HG02970 (cell line): ENCODE measurements around the gene HTR2A.

ENCODE experiments used
- ATAC-seq: cut with Tn5 transposase; IDR thresholded peaks from one replicate; pipeline ENCODE4 v1.9.1; 2021; ENCODE audit warnings: mild to moderate bottlenecking, moderate library complexity, moderate number of reproducible peaks; ENCODE audit not compliant: unreplicated experiment, low FRiP score

Gene HTR2A

DNA sequence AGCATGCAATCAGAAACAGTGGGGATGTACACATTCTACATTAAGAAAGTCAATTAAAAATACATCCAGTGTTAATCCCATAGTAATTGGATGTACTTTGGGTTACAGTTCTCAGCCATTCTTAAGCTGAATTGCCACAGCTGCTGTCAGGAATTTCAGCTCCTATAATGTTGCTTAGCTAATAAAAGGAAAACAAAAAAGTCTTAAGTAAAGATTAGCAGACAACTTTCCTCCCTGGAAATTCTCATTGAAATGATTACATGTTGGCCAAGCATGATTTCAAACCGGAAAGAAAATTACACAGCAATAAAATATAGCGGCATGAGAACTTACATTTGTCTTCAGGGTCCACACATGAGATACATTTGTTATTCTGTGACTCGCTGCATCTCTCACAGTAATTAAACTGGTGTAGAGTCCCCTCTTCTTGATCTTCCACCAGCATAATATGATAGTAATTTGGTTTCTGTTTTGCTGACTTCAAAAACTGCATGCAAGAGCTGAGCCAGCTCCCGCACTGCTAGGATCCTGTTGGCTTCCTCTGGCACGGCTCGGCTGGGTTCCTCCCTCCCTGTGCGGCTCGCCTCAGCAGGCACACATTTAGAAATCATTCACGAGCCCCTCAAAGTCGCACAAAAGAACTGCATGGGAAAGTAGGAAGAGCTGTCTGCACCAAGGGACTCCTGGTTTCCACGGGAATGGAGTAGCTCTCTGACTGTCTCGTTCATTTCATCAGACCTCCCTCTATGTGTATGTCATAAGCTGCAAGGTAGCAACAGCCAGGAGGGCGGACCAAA is at the start of gene HTR2A:
HTR2A (minus strand) TSS at position 713 of the 797 bp plus-strand sequence. CDS start 1,147 bp downstream, outside the sequence.
- ATAC-seq = no peak

DNA sequence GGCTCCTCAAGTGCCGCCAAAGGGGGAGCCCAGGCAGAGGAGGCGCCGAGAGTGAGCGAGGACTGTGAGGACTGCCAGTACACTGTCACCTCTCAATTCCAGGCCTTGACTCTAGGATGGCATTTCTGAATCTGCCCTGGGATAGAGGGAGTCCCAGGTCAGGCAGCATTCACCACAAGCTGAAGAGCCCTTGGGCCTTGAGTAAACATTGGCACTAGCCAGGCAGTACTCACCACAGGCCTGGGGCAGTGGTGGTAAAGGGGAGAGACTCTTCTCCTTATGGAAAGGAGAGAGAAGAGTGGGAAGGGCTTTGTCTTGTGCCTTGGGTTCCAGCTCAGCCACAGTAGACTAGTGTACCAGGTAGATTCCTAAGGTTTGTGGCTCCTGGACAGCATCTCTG is 39.7 kb upstream of the HTR2A start:
- ATAC-seq = no peak

DNA sequence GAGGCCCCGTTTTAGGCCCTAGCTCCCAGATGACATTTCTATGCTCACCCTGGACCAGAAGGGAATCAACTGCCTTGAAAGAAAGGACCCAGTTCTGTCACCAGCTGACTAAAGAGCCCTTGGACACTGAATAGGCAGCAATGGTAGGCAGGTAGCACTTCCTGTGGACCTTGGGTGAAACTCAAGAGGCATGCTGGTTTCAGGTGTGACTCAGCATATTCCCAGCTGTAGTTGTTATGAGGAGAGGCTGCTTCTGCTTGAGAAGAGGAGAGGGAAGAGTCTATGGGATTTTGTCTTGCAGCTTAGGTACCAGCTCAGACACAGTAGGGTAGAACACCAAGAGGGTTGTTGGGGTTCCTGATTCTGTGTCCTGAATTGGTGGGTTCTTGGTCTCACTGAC is 37.9 kb upstream of the HTR2A start:
- no peak for ATAC-seq

DNA sequence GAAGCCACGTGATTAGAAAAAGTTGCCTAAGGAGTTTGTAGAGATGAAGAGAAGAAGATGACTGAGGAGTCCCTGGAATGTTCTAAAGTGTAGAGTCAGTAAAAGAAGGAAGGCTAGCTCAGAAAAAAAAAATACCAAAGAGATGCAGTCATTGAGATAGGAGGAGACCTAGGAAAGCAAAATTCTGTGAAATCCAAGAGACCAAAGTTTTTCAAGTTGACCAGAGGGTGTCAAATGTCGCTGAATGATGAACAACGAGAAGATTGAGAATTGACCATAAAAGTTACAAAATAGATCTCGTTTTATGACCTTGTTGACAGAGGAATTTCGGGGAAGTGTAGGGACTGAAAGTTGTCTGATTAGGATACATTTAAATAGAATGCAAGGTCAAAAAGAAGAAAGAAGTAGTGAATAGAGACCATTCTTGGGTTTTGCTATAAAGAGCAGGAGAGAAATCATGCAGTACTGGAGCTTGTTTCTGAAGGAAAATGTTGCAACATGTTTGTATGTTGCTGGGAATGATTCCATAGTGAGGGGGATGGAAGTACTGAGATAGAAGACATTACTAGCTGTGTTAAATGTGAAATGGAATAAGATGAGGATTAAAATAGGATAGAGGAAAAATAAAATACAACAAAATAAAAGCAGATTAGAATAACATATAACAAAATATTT is 30.2 kb upstream of the HTR2A start:
- no peak for ATAC-seq

DNA sequence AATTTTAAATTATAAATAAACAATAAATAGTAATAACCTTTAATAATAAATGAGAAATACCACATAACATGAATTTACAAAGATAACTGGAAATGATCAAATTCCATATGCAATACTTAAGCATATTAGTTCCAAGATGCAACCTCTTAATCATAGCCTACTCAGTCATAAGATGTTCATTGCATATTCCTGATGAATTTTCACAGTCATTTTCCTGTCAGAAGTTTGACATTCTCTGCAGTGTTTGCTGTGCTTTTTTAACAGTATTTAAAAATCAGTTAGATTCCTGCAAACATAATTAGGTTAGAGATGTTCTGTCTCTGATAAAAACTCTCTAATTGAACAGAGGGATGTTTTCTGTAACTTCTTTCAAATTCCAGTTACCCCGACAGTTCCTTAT is 28.6 kb upstream of the HTR2A start:
- ATAC-seq = no peak

DNA sequence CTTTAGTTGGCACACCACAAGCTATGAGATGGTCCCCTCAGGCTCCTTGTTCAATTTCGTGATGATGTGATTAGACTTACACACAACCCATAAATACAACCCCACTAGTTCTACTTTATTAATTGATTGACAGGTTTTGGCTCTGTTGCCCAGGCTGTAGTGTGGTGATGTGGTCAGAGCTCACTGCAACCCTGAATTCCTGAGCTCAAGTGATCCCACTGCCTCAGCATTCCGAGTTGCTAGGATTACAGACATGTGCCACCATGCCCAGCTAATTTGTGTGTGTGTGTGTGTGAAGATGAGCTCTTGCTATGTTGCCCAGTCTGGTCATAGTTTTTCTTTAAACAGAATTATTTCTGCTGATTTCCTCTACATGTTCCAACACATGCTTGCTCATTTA is 17.5 kb upstream of the HTR2A start:
- no peak for ATAC-seq

DNA sequence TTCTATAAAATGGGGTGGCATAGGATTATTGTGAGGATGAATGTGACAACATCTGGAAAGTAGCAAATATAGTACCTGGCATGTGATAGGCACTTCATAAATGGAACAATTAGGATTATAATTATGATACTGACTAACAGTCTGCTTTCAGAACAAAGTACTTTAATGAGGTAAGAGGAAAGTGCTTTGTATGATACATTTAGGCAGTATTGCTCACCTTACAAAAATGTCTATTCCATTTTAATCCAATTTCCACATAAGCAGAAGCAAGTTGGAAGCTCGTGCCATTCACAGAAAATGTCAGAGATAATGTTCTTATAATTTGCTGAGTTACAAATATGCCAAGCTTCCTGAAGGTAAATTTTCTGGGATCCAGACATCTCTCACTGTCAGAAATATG is 16.9 kb upstream of the HTR2A start:
- ATAC-seq = no peak

DNA sequence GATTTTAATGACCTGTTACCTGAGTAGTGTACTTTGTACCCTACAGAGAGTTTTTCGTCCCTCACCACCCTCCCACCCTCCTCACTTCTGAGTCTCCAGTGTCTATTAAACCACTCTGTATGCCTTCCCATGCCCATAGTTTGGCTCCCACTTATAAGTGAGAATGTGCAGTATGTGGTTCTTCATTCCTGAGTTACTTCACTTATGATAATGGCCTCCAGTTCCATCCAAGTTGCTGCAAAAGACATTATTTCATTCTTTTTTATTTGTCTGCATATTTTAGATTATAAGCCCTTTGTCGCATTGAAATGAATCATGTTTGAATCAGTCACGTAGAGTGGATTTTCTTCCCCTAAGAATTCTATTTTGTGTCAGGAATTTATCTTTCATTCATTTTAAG is 12.2 kb upstream of the HTR2A start:
- no peak for ATAC-seq

DNA sequence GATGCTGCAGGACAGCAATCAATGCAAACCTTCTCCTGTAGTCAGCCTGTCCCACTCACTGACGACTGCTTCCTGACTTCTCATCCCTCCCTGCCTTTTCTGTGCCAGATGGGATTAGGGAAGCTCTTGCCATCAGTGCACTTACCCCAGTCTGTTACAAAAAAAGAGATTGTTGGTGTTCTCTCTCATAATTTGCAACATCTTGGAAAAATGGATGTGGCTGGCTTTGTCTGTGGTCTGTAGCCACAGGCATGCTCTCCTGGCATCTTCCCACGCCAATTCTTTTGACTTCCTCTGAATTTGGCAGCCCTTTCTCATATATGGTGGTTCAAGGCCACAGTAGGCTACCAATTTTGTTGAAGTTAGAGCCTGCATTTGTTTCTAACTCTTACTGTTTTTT is 11.6 kb upstream of the HTR2A start:
- no peak for ATAC-seq

DNA sequence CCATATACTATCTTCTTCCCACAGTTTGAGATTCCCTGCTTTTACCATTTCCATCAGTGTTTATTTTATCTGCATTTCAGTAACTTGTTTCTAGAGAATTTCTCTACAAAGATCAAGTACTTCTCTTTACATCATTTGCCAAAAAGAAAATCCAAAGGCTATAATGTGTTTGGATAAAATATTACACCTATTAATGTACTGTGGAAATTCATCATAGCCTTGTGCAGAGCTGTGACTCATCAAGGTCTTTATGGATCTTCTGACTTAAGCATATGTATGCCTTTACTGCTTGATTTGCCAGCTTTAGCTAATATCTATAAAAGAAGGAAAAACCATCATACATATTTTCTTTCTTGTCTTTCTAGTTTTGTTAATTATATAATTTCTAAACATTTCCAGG is 9.6 kb upstream of the HTR2A start:
- ATAC-seq = no peak

DNA sequence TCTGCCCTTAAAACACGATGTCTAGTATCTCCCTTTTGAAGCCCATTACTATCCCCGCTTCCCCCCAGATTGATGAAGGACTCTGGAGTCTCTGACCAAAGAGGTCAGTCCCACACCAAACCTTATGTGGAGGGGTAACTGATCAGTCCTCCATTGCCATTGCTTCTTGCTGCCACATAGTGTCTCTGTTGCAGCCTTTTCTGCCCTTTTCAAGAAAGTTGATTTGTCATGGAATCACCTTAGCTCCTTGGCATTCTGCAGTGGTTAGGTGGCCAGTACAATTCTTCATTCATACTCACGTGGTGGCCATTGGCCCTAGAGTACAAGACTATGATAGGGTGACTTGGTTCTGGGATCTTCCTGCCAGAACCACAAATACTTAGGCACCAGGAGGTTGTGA is 8.4 kb upstream of the HTR2A start:
- ATAC-seq = no peak

DNA sequence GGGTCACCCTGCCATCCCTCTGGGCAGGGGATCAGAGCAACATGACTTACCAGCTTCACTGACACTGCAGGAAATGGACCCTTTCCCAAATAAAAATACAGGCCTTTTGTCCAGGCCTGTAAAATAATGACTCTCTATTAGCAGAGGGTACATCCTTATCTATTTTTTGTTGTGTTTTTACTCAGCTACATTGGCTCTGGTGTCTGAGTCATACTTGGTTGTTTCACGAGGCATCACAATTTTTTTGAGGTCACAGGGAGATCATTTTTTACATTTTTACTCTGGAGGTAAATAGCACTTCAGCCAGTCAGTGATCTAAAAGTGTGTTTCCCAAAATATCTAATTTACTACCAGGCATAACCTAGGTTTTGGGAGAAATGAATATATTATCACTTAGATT is 6.9 kb upstream of the HTR2A start:
- ATAC-seq = no peak

DNA sequence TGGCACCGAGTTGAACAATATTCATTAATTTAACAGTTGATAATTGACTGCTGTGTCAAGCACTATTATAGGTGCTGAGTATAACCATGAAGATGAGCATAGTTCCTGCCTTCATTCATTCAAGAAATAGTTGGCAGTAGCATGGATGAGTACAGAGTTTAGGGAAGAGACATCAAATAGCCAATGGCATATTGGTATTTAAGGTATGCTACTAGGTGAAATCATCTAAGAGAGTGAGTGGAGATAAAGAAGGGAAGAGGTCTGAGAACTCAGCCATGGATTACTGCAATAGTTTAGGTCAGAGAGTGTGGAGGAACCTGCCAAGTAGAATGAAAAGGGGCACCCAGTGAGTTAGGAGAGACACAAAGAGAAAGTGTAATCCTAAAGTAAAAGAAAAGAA is 4.9 kb upstream of the HTR2A start:
- no peak for ATAC-seq

DNA sequence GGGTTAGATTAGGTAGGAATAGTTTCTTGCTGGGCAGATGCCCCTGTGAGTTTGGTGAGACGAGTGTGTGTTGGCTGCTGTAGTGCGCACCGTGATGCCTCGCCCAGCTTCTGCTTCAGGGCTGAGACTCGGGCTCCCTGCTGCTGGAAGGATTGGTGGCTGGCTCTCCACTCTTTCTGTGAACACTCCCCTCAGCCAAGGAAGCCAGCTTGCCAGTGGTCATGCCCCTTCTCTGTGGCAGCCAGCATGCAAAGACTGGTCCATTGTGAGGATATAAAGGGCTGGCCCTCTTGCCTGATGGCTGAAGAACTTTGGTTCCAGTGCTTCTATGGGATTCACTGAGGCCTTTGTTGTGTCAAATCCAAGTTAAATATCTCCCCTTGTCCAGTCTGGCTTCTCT is 2.9 kb upstream of the HTR2A start:
- ATAC-seq = no peak

DNA sequence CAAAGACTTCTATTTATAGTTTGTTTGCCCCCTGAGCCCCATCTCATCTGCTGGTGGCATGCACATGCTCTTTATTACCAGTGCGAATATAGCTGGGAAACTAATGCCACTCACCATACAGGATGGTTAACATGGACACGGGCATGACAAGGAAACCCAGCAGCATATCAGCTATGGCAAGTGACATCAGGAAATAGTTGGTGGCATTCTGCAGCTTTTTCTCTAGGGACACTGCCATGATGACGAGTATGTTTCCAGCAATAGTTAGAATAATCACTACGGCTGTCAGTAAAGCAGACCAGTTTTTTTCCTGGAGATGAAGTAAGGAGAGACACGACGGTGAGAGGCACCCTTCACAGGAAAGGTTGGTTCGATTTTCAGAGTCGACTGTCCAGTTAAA is 1.5 kb downstream of the HTR2A start:
- no peak for ATAC-seq

DNA sequence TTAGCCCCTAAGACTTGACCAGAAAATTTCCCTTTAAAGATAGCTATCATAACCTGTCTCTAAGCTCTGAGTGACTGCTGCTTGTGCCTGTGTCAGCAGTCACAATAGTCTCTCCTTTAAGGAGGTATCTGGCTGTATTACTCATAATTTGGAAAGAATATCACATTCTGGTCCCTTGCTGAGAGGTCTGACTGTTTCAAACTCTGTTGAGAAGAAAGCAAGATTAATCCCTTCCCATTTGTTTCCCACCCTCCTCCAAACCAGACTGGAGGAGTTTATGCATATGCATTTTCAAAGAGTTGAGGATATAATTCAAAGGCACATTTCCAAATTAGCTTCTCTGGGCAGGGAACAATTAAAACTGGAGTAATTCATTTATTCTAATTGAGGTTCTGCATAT is 2.3 kb downstream of the HTR2A start:
- no peak for ATAC-seq

DNA sequence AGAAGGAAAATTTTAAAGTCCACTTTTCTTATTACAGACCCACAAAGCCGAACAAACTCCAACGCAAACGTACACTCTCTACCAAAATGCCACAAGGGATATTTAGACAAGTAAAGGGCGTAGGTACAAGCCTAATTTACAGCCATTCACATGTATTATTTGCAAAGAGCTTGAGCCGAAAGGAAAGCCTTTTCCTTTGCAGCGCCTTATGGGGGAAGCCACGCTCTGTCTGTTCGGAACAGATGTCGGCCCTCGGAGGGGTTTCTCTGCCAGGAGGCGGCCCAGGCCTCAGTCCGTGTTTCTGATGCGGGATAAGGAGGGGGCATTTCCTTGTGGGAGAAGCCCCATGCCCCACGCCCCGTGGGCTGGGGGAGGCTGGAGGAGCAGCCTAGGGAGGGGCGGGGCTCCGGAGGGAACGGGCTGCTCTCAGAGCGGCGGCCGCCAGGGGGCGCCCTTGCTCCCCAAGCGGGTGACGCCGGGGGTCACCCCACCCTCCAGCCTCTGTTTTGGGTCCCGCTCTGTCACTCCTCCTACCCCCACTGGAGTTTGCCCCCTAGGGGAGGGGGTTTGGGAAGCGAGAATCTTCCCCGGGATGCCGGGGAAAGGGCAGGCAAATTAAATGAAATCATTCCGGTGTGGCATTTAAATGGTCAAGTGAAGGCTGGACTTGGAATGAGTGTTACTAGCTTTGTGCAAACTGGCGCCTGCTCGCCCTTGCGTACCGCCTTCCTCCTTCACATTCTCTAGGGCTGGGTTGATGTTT is 2.9 kb downstream of the HTR2A start:
- no peak for ATAC-seq

DNA sequence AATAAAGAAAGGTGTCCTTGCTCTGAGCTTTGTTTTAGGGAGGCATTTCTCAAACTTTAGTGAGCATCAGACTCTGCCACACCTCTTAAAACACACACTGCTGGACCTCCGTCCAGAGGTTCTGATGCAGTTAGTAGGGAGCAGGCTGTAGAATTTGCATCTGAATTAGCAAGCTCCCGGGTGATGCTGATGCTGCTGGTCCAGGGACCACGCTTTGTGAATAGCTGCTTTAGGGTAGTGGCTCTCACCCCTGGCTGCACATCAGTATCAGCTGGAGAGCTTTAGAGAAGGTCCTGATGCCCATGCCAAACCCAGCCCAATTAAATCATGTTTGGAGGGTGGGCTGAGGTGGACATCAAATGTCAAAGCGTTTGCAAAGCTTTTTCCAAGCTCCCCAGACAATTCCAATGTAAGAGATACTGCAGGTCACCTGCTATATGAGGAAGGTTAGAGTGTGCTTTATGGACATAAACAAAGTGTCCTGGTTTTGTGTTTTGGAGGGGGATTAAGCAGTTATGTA is 3.6 kb downstream of the HTR2A start:
- no peak for ATAC-seq

DNA sequence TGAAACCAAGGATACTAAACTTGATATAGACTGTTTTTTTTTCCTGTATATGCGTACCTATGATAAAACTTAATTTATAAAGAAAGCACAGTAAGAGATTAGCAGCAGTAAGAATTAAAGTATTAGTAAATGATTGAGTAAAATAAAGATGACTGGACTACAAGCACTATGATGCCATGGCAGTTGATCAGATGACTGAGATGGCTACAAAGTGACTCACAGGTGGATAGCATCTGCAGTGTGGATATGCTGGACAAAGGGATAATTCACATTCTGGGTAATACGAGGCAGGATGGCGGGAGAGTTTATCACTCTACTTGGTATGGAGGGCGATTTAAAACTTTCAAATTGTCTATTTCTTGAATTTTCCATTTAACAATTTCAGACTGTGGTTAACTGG is 11.8 kb downstream of the HTR2A start:
- no peak for ATAC-seq

DNA sequence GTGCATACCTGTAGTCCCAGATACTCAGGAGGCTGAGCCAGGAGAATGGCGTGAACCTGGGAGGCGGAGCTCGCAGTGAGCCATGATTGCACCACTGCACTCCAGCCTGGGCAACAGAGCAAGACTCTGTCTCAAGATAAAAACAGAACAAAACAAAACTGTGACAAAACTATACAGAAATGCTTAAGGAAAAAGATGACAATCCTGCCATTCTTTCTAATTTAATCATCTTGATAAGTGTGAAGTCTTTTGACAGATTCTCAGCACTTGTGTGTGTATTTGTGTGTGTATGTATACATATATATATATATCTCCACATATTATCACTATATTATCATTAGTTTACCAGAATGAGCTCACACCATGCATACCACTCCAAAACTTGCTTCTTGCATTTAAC is 12.3 kb downstream of the HTR2A start:
- ATAC-seq = no peak

DNA sequence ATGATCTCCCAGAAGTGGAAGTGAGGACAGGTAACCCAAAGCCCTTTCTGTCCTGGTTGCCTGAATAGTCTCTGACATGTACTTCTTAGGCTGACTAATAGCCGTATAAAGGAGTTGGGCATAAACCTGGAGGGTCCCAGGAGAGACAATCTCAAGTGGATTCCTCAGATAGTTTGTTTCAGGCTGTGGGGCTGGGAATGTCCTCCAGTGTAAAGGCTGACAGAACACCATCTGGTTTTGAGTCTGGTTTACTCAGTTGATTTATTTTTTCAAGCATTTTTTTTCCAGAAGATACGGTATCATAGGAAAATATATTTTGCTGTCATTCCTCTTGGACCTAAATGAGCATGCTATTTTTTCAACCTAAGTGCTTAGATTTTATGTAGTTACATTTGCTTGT is 15.2 kb downstream of the HTR2A start:
- no peak for ATAC-seq
